ENCODE measurements around the gene RTRAF.

Gene RTRAF

DNA sequence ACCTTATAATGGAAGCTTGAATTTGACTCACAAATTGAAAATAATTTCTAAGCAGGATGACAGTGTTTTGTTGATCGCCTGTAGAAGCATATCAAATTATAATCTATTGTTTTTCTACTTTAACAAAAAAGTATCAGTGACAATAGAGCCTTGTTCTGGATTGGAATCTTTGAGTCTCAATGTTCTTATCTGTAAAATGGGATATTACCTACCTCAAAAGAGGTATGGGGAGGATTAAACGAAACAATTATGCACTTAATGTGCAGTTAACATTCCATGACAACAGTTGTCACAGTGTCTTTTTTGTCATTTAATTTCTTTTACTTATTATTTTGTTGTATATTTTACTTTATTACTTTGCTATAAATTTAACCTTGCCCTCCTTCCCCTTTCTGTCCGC lies 1.1 kb downstream of the RTRAF start:
- H3K9me3 ChIP-seq (ENCODE audit: control insufficient read depth in 1 of 2, low read length in 2 of 2), result no peaks in the 10 kb centered on the region
- H3K9ac ChIP-seq (ENCODE audit: low read depth in 1 of 2, low read length in 2 of 2), result peak overlapping the region; percentile 93 to 94
- peaks cover 5 to 34% of the 10 kb centered on the region in 2 donors for H3K36me3 ChIP-seq (ENCODE audit: control insufficient read depth in 1 of 2, insufficient read depth in 2 of 2, low read length in 2 of 2)
- no peak overlapping the region for H3K27ac ChIP-seq (ENCODE audit: low read depth, low read length)
- H3K4me1 ChIP-seq (ENCODE audit: control insufficient read depth in 1 of 2, insufficient read depth in 2 of 2, low read length in 2 of 2), result peaks cover 13 to 20% of the 10 kb centered on the region in 2 donors
- no peaks in the 10 kb centered on the region for H3K27me3 ChIP-seq (ENCODE audit: control insufficient read depth in 1 of 2, insufficient read depth in 2 of 2, low read length in 2 of 2)
- H3K4me3 ChIP-seq (ENCODE audit: low read depth in 1 of 2, low read length in 2 of 2), result peak overlapping the region; percentile 82 to 97

DNA sequence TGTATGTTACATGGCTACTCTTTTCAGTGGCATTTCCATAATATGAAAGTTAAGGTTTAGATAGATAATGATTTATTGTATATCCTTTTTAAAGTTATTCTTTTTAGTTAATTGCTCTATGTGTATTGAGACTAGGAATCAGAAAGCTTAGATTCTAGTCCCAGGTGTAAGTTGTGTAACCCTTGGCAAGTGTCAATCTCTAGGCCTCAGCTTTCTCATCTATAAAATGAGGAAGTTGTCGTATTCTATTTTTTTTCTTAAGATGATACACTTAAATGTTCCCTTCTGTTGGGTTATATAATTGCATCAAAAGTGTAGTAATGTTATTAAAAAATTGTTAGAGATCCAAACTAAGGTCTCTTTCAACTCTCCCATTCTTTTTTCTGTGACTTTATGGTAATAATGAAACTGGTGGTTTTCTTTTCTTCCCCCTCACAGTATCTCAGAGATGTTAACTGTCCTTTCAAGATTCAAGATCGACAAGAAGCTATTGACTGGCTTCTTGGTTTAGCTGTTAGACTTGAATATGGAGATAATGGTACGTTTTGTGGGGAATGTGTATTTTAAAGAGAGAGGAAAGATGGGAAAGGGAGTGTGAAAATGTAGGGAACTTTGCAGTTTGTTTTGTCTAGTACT lies 4.1 kb downstream of the RTRAF start:
- no peak overlapping the region for H3K27ac ChIP-seq (ENCODE audit: low read depth, low read length)
- H3K27me3 ChIP-seq (ENCODE audit: control insufficient read depth in 1 of 2, insufficient read depth in 2 of 2, low read length in 2 of 2), result no peaks in the 10 kb centered on the region
- H3K36me3 ChIP-seq (ENCODE audit: control insufficient read depth in 1 of 2, insufficient read depth in 2 of 2, low read length in 2 of 2), result peaks cover 5 to 40% of the 10 kb centered on the region in 2 donors
- H3K9me3 ChIP-seq (ENCODE audit: control insufficient read depth in 1 of 2, low read length in 2 of 2), result no peaks in the 10 kb centered on the region
- H3K9ac ChIP-seq (ENCODE audit: low read depth in 1 of 2, low read length in 2 of 2), result no peak overlapping the region
- H3K4me1 ChIP-seq (ENCODE audit: control insufficient read depth in 1 of 2, insufficient read depth in 2 of 2, low read length in 2 of 2), result peaks cover 13 to 20% of the 10 kb centered on the region in 2 donors
- no peak overlapping the region for H3K4me3 ChIP-seq (ENCODE audit: low read depth in 1 of 2, low read length in 2 of 2)

DNA sequence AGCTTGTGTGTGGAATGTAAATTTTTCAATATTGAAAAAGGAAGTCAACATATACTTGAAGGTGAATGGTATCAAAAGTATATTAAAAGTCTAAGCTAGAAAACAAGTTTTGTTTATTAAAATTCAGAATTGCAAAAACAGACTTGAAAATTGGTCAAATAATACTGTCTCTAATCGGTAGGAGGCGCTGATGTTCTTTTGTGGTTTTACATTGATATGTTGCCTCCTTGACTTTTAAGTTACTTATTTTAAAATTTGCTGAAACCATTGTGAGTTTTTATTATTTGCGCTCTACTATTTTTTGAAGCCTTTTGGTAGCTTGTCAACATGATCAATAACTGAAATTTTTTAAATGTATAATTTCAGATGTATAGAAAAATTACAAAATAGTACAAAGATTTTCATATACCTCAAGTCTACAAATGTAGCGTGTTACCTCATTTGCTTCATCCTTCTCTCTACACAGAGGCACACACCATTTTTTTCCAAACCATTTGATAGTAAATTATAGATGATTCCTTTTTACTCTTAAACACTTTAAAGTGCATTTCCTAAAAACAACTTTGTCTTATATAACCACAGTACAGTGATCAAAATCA lies 6.9 kb downstream of the RTRAF start:
- no peak overlapping the region for H3K27ac ChIP-seq (ENCODE audit: low read depth, low read length)

DNA sequence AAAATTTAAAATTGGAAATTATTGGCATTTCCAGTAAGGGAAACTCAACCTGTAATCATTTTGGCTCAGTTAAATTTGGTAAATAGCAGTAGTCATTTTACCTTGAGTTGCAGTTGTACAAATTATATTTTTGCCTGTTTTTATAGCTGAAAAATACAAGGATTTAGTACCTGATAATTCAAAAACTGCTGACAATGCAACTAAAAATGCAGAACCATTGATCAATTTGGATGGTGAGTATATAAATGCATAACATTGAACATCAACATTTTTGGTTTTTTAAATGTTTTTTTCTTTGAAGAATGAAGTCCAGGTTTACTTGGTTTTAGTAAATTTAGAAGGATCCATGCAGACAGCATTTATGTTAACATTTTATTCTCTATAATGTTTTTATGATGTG lies 9.0 kb downstream of the RTRAF start:
- H3K27me3 ChIP-seq (ENCODE audit: control insufficient read depth in 1 of 2, insufficient read depth in 2 of 2, low read length in 2 of 2), result no peaks in the 10 kb centered on the region
- H3K4me3 ChIP-seq (ENCODE audit: low read depth in 1 of 2, low read length in 2 of 2), result no peak overlapping the region
- H3K9ac ChIP-seq (ENCODE audit: low read depth in 1 of 2, low read length in 2 of 2), result no peak overlapping the region
- H3K4me1 ChIP-seq (ENCODE audit: control insufficient read depth in 1 of 2, insufficient read depth in 2 of 2, low read length in 2 of 2), result no peaks in the 10 kb centered on the region
- H3K27ac ChIP-seq (ENCODE audit: low read depth, low read length), result no peak overlapping the region
- peaks cover 14 to 63% of the 10 kb centered on the region in 2 donors for H3K36me3 ChIP-seq (ENCODE audit: control insufficient read depth in 1 of 2, insufficient read depth in 2 of 2, low read length in 2 of 2)
- no peaks in the 10 kb centered on the region for H3K9me3 ChIP-seq (ENCODE audit: control insufficient read depth in 1 of 2, low read length in 2 of 2)

More for the DNA sequence above, 6.9 kb downstream of the RTRAF start:
- Histone ChIP-seq H3K27me3 (ENCODE audit: control insufficient read depth in 1 of 2, insufficient read depth in 2 of 2, low read length in 2 of 2) (no peaks in the 10 kb centered on the region), H3K4me3 (ENCODE audit: low read depth in 1 of 2, low read length in 2 of 2) (no peak overlapping the region), H3K4me1 (ENCODE audit: control insufficient read depth in 1 of 2, insufficient read depth in 2 of 2, low read length in 2 of 2) (peaks cover 0 to 3% of the 10 kb centered on the region in 2 donors), H3K9me3 (ENCODE audit: control insufficient read depth in 1 of 2, low read length in 2 of 2) (no peaks in the 10 kb centered on the region), H3K36me3 (ENCODE audit: control insufficient read depth in 1 of 2, insufficient read depth in 2 of 2, low read length in 2 of 2) (peaks cover 7 to 56% of the 10 kb centered on the region in 2 donors), H3K9ac (ENCODE audit: low read depth in 1 of 2, low read length in 2 of 2) (no peak overlapping the region)

DNA sequence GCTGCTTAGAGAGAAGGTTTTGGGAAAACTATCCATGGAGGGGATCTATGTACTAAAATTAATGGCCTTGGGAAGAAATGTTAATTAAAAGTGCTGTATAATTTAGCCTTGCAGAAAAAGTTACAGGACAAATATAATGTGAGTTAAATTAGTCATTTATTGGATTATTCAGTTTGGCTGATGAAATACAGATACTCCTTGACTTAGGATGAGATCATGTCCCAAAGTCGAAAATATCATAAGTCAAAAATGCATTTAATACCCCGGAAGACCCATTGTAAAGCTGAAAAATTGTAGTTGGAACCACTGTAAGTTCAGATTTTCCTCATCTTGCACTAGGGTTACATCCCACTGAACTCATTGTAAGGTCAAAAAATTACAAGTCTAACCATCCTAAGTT lies 9.7 kb downstream of the RTRAF start:
- Histone ChIP-seq H3K36me3 (ENCODE audit: control insufficient read depth in 1 of 2, insufficient read depth in 2 of 2, low read length in 2 of 2) (peaks cover 14 to 63% of the 10 kb centered on the region in 2 donors), H3K4me1 (ENCODE audit: control insufficient read depth in 1 of 2, insufficient read depth in 2 of 2, low read length in 2 of 2) (no peaks in the 10 kb centered on the region), H3K9ac (ENCODE audit: low read depth in 1 of 2, low read length in 2 of 2) (no peak overlapping the region), H3K27me3 (ENCODE audit: control insufficient read depth in 1 of 2, insufficient read depth in 2 of 2, low read length in 2 of 2) (no peaks in the 10 kb centered on the region), H3K4me3 (ENCODE audit: low read depth in 1 of 2, low read length in 2 of 2) (no peak overlapping the region), H3K9me3 (ENCODE audit: control insufficient read depth in 1 of 2, low read length in 2 of 2) (no peaks in the 10 kb centered on the region), H3K27ac (ENCODE audit: low read depth, low read length) (no peak overlapping the region)

DNA sequence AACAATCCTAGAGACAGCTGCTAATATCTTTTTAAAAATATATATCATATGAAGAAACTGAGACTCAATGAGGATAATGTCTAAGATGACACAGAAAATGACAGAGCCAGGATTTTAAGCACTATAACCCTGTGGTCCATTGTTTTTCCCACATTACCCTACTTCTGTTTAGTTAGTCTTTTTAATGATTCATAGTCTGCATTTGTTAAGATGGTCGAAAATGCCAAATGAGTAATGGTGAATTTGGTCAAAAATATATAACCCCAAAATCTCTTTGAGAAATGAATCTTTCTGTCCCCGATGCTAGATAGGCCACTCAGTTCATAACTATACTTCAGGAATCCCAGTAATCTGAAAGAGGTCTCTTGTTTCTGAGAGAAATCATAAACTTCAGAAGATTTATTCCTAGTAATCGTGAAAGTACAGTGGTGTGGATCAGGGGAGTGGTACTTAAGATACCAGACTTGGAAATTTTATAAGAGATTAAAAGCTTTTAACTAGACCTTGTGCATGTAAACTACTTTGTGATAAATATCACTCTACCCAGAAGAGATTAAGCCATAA lies 10.8 kb downstream of the RTRAF start:
- H3K4me3 ChIP-seq (ENCODE audit: low read depth in 1 of 2, low read length in 2 of 2), result no peak overlapping the region
- no peaks in the 10 kb centered on the region for H3K27me3 ChIP-seq (ENCODE audit: control insufficient read depth in 1 of 2, insufficient read depth in 2 of 2, low read length in 2 of 2)
- H3K9me3 ChIP-seq (ENCODE audit: control insufficient read depth in 1 of 2, low read length in 2 of 2), result no peaks in the 10 kb centered on the region
- peaks cover 14 to 64% of the 10 kb centered on the region in 2 donors for H3K36me3 ChIP-seq (ENCODE audit: control insufficient read depth in 1 of 2, insufficient read depth in 2 of 2, low read length in 2 of 2)
- no peaks in the 10 kb centered on the region for H3K4me1 ChIP-seq (ENCODE audit: control insufficient read depth in 1 of 2, insufficient read depth in 2 of 2, low read length in 2 of 2)
- H3K27ac ChIP-seq (ENCODE audit: low read depth, low read length), result no peak overlapping the region
- no peak overlapping the region for H3K9ac ChIP-seq (ENCODE audit: low read depth in 1 of 2, low read length in 2 of 2)

DNA sequence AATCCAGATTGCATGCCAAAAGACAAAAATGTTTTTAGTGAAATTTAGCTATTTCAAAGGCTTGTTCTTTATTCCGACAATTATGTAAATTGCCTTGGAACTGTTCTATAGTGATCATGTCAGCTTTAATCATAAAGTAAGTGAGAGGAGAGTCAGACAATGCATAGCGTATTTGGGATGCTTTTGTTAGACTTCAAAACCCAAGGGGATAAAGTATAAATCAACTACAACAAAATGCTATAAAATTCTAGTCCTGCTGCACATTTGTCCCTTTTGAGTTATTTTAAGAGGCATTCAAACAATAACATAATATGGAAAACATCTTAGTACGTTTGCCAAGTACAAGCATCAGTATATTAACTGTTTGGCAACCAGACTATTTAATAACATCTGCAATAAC lies 11.3 kb downstream of the RTRAF start:
- no peaks in the 10 kb centered on the region for H3K9me3 ChIP-seq (ENCODE audit: control insufficient read depth in 1 of 2, low read length in 2 of 2)
- no peak overlapping the region for H3K4me3 ChIP-seq (ENCODE audit: low read depth in 1 of 2, low read length in 2 of 2)
- no peaks in the 10 kb centered on the region for H3K4me1 ChIP-seq (ENCODE audit: control insufficient read depth in 1 of 2, insufficient read depth in 2 of 2, low read length in 2 of 2)
- H3K36me3 ChIP-seq (ENCODE audit: control insufficient read depth in 1 of 2, insufficient read depth in 2 of 2, low read length in 2 of 2), result peaks cover 20 to 66% of the 10 kb centered on the region in 2 donors
- no peak overlapping the region for H3K9ac ChIP-seq (ENCODE audit: low read depth in 1 of 2, low read length in 2 of 2)
- no peaks in the 10 kb centered on the region for H3K27me3 ChIP-seq (ENCODE audit: control insufficient read depth in 1 of 2, insufficient read depth in 2 of 2, low read length in 2 of 2)
- no peak overlapping the region for H3K27ac ChIP-seq (ENCODE audit: low read depth, low read length)

DNA sequence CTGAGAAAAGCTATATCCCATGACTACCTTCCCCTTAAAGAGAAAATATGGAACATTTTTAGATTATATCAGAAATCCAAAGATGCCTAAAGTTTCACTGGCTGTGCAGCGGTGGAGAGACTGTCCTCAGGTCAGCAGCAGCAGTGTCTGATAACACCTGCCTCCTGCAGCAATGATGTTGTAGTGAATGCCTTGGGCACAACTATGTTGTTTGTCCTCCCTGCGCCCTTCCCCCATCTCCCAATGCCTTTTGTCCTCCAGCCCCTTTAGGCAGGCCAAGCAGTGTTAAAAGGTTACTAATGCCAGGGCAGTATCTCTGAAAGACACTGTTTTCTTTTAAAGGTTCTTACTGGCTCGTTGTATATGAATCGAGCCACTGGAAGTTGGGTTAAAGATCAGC lies 13.2 kb downstream of the RTRAF start:
- Histone ChIP-seq H3K36me3 (ENCODE audit: control insufficient read depth in 1 of 2, insufficient read depth in 2 of 2, low read length in 2 of 2) (peaks cover 26 to 81% of the 10 kb centered on the region in 2 donors), H3K27ac (ENCODE audit: low read depth, low read length) (no peak overlapping the region)

DNA sequence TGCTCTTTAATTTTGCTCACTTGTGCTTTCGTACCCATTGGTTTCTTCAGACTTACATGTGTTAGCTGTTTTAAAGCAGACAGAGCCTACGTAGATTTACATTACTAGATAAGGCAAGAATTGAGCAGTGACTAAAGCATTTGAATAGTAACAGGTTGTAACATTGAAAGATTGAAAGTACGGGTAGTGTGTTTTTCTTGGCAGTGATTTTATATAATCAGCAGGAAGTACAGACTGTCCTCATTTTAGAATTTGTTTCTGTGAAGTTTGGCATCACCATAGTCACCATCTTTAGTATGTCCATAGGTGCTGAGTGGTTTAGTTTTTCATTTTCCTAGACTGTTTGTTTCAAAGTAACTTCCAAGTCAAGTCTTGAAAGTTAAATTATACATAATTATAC lies 14.0 kb downstream of the RTRAF start:
- peaks cover 33 to 86% of the 10 kb centered on the region in 2 donors for H3K36me3 ChIP-seq (ENCODE audit: control insufficient read depth in 1 of 2, insufficient read depth in 2 of 2, low read length in 2 of 2)
- H3K27ac ChIP-seq (ENCODE audit: low read depth, low read length), result no peak overlapping the region
- H3K4me1 ChIP-seq (ENCODE audit: control insufficient read depth in 1 of 2, insufficient read depth in 2 of 2, low read length in 2 of 2), result no peaks in the 10 kb centered on the region
- no peak overlapping the region for H3K9ac ChIP-seq (ENCODE audit: low read depth in 1 of 2, low read length in 2 of 2)
- no peaks in the 10 kb centered on the region for H3K27me3 ChIP-seq (ENCODE audit: control insufficient read depth in 1 of 2, insufficient read depth in 2 of 2, low read length in 2 of 2)
- H3K9me3 ChIP-seq (ENCODE audit: control insufficient read depth in 1 of 2, low read length in 2 of 2), result no peaks in the 10 kb centered on the region
- H3K4me3 ChIP-seq (ENCODE audit: low read depth in 1 of 2, low read length in 2 of 2), result no peak overlapping the region

More for the DNA sequence above, 13.2 kb downstream of the RTRAF start:
- H3K9ac ChIP-seq (ENCODE audit: low read depth in 1 of 2, low read length in 2 of 2), result no peak overlapping the region
- no peaks in the 10 kb centered on the region for H3K27me3 ChIP-seq (ENCODE audit: control insufficient read depth in 1 of 2, insufficient read depth in 2 of 2, low read length in 2 of 2)
- H3K4me1 ChIP-seq (ENCODE audit: control insufficient read depth in 1 of 2, insufficient read depth in 2 of 2, low read length in 2 of 2), result no peaks in the 10 kb centered on the region
- no peak overlapping the region for H3K4me3 ChIP-seq (ENCODE audit: low read depth in 1 of 2, low read length in 2 of 2)
- H3K9me3 ChIP-seq (ENCODE audit: control insufficient read depth in 1 of 2, low read length in 2 of 2), result no peaks in the 10 kb centered on the region

DNA sequence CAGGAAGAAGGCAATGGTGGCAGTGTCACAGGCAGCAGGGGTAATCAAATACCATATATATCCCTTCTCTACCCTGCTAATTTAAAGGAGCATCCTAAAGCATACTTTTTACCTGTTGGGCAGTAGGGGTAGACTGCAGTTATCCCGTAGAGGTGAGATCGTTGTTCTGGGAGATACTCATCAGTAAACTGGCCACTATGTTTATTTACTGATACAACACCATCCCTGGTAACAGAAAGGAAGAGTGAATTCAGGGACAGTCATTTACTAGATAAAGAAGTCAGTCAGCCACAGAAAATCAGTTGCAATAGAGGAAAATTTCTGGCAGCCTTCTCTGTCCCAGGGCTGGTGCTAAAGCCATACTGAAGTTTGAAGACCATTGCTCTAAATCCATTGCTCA lies 16.3 kb downstream of the RTRAF start:
- peaks cover 39 to 98% of the 10 kb centered on the region in 2 donors for H3K36me3 ChIP-seq (ENCODE audit: control insufficient read depth in 1 of 2, insufficient read depth in 2 of 2, low read length in 2 of 2)

More for the DNA sequence above, 16.3 kb downstream of the RTRAF start:
- H3K9ac ChIP-seq (ENCODE audit: low read depth in 1 of 2, low read length in 2 of 2), result no peak overlapping the region
- H3K4me1 ChIP-seq (ENCODE audit: control insufficient read depth in 1 of 2, insufficient read depth in 2 of 2, low read length in 2 of 2), result no peaks in the 10 kb centered on the region
- H3K4me3 ChIP-seq (ENCODE audit: low read depth in 1 of 2, low read length in 2 of 2), result no peak overlapping the region
- no peaks in the 10 kb centered on the region for H3K9me3 ChIP-seq (ENCODE audit: control insufficient read depth in 1 of 2, low read length in 2 of 2)
- no peaks in the 10 kb centered on the region for H3K27me3 ChIP-seq (ENCODE audit: control insufficient read depth in 1 of 2, insufficient read depth in 2 of 2, low read length in 2 of 2)
- H3K27ac ChIP-seq (ENCODE audit: low read depth, low read length), result no peak overlapping the region
